GM19468 (cell line): ENCODE data around the gene BIN2.
"Not testable (repeated sequence)": the region's sequence is repeated elsewhere in the genome, so short reads cannot be mapped to it uniquely, and the experiment has no call there.

Experiments used
- ATAC-seq: cut with Tn5 transposase; IDR thresholded peaks from one replicate; pipeline ENCODE4 v1.9.1; 2021; ENCODE audit warnings: mild to moderate bottlenecking, moderate library complexity, moderate number of reproducible peaks; ENCODE audit not compliant: unreplicated experiment; ENCODE audit errors: extremely low read depth

Gene BIN2

DNA sequence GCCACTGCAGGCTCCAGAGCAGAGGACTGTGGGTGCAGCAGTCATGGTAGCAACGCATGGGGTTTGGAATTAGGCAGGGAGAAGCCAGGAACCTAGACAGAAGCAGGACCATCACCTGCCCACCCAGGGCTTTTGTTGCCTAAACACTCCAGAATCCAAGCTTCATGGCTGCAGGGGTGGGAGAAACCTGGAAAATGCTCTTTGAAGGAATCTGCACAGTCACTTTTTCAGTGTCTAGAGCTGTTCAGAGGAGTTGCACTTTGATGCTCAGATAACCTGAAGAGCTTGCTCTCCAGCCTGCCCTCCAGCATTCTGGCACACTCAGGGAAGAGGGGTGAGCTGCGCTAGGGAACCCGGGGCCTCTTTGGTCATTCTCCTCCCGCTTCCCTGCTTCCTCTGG, 24.1 kb upstream of the BIN2 start:
- ATAC-seq = no peak

DNA sequence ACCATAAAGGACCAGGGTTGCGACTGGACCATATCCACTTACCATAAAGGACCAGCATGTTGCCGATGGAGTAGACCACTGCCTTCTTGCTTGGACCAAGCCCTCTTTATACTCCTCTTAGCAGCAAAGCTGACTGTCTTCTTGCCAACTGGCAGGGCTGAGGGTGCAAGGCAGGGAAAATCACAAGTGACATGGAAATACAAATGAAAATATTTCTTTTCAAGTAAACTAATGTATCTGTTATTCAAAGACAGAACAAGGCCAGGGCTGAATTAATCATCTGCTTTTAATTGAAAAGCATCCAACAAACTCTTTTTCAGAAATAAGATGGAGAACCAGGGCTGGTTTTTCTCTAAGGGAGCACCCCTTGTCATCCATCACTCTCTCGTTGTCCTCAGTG, 22.6 kb upstream of the BIN2 start, which contains the start of gene CELA1:
TSS of gene CELA1 (minus strand) at position 99 of the 400 bp plus-strand sequence. CDS start at position 58, 41 bp downstream.
- no peak for ATAC-seq

DNA sequence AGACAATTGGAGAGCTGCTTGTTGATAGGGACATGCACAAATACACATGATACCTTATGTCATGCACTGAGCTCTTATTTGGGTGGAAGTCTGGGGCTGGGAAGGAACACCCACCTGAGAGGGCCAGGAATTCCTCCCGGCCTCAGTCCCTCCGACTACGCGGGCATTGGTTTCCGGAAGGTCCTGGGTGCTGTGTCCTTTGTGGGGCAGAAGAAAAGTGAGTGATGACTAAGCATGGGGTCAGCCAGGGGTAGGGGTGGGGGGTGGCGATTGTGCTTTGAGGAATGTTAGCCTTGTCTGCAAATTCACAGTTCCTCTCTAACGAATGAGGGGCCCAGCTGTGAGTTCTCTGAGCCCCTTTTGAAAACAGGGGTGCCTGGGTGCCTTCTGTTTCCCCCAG, 21.7 kb upstream of the BIN2 start:
- no peak for ATAC-seq

DNA sequence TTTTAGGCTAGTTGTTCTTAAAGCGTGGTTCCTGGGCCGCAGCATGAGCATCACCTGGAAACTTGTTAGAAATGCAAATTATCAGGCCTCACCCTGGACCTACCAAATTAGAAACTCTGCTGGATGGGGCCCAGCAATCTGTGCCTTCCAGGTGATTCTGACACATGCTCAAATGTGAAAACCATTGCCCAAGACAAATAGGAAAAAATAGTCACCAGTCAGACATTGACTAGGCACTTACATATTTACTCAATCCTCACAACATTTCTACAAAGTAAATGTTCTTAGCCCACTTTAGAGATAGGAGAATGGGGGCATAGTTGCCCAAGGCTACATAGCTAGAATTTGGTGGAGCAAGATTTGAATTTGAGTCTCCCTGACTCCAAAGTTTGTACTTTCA, 19.2 kb upstream of the BIN2 start:
- no peak for ATAC-seq

DNA sequence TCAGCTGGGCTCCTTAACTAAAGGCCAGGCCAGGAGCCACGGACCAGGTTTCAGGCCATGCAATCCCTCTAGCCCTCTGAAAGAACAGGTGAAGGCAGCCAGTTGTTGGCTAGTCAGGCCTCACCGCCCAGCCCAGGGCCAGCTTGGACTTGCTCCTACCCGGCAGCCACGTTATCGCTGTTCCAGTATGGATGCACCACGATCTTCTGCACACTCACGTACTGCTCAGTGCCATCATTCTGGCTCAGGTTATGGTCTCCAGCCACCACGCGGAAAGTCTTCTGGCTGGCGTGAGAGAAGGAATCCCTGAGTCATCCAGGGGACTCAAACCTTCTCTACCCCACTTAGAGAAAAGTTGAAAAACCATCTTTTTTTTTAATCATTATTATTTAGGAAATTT, 18.4 kb upstream of the BIN2 start:
- ATAC-seq = no peak

DNA sequence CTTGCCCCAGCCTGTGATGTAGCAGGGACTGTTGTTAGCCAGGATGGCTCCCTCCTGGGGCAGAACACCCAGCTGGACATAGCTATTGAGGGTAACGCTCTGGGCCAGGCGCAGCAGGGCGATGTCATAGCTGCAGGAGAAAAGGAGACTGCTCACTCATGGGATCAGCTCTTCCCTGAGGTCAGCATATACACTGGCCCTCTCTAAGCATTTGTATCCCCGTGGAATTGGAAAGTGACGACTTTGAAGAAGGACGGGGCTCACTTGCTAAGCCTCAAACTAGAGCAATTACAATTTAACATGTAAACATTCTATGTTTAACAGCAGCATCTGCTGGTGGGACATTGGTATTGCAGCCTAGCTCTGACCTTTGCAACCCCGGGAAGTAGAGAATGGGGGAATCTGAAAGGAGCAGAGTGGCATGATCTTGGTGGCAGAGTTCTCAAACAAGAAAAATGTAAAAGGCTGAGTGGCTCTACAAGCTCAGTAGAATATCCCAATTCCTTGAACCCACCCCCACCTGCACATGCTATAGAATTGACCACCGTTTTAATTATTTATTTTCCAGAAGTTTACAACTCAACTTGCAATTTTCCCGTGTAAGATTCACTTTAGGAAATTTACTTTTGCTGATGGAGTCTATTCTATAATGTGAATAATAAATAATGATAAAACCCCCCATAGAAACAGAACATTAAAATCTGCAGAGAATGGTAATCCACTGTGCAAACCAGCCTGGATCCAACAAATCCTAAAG, 17.5 kb upstream of the BIN2 start:
- no peak for ATAC-seq

DNA sequence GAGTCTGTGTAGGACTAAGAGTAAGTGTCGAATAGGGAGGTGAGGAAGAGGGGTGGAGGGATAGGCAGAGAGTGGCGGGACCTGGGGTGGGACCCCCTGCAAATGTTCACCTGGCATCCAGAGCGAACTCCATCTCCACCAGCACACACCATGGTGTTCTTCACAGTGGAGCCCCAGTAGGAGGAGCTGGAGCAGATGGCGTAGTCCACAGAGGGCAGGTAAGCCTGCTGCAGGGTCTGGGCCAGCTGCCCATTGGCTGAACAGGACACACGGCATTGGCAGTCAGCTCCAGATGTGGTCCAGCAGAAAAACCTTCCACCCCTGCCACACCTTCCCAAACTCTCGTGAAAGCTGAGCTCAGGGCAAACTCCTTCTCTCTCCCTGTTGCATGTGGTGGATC, 15.8 kb upstream of the BIN2 start:
- ATAC-seq = no peak

DNA sequence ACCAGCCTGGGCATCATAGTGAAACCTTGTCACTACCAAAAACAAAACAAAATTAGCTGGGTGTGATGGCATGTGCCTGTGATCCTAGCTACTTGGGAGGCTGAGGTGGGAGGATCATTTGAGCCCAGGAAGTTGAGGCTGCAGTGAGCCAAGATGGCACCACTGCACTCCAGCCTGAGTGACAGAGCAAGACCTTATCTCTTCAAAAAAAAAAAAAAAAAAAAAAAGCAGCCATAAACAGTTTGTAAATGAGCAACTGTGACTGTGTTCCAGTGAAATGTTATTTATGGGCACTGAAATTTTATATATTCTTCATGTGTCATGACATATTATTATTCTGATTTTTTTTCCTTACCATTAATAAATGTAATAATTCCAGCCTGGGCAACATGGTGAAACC, 13.4 kb upstream of the BIN2 start:
- ATAC-seq = not testable (repeated sequence)

DNA sequence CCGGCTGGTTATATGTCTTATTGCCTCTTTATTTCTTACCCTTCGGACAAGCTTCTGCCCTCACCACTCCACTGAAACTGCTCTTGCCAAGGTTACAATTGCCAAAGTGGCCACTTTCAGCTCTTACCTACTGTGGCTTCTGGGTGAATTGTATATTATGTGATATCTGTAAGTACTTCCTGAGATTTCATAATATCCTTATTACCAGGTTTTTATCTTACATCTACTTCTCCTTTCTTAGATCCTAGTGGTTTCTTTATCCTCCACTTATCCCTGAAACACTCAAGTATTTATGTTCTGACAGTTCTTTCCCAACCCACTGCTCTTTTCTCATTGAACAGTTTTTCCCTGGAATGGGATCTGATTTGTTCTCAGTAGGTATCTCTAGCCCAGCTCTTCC, 12.0 kb upstream of the BIN2 start:
- no peak for ATAC-seq

DNA sequence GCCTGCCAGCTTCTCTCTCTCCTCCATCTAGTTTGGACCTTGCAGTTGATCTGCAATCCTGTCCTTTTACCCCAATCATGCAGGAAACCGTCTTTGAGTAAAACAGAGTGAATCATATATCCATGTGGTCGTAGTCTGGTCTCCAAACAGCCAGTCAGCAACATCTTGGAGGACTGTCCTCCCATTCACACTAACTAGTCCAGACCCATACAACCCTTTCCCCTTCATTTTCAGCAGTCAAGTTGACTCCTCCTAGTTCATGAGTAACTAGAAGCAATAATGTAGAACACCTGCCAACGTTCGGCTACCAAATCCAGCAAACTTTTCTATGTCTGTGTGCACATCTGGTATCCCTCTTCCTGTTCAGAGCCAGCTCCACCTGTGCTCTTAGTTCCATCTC, 10.8 kb upstream of the BIN2 start:
- ATAC-seq = no peak

DNA sequence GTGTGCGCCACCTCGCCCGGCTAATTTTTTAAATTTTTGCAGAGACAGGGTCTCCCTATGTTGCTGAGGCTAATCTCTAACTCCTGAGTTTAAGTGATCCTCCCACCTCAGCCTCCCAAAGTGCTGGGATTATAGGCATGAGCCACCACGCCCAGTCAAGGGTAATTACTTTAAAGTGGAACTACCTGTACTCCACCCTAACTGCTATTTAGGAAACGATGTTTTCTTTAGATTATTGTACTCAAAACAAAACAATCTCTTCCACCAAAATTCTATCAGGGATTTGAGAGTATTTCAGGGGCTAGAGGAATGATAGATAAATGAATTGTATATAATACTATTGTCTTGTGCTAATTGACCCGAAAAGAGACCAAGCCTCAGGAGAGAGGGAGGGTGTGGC, 9.6 kb upstream of the BIN2 start:
- no peak for ATAC-seq

DNA sequence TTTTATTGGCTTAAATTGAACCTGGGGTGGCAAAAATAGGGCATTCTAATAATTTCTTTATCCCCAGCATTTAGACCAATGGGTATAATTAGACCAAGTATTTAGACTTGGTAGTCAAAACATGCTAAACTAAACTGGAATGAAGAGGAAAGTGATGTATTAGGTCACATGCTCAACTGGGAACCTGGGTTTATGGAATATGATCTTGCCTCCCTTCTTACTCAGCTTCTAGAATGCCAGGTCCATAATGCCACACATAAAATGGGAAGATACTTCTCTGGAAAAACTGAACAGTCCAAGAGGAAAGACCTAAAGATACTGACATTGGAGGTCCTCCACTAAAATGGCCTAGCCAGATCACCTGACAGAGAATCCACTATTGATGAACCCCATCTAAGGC, 6.2 kb upstream of the BIN2 start:
- ATAC-seq = no peak

DNA sequence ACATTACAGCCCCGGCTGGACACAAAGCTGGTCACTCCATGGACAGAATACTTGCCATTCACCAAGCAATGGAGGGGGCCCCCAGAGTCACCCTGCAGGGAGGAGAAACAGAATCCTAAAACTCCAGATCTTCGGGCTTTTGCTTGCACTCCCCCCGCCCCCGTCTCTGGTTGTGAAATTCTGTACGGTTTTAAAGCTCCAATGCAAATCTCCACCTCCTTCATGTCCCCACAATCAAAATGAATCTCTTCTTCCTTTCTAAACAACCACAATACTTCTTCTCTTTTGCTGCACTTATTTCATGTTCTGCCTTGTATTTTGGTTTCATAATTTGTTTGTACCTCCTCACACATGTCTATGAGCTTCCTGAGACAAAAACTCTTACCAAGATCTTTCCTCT, 5.8 kb upstream of the BIN2 start:
- no peak for ATAC-seq

DNA sequence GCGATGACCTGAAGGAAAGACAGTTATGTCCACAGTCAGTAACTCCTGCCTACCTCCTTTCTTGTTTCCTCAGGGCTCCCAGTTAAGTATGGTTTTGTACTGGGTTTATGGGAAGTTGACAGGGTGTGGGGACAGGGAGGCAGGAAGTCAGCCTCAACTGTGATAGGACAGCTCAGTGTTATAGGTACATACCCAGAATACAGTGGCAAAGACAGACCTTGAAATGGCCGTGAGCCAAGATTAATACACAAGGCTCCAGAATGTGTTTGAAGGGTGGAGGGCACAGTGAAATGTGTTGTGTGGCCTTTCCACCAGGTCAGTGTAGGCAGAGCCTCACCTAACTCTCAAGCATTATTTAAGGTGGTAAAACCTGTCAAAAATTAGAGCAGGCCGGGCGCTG, 4.6 kb upstream of the BIN2 start:
- ATAC-seq = no peak

DNA sequence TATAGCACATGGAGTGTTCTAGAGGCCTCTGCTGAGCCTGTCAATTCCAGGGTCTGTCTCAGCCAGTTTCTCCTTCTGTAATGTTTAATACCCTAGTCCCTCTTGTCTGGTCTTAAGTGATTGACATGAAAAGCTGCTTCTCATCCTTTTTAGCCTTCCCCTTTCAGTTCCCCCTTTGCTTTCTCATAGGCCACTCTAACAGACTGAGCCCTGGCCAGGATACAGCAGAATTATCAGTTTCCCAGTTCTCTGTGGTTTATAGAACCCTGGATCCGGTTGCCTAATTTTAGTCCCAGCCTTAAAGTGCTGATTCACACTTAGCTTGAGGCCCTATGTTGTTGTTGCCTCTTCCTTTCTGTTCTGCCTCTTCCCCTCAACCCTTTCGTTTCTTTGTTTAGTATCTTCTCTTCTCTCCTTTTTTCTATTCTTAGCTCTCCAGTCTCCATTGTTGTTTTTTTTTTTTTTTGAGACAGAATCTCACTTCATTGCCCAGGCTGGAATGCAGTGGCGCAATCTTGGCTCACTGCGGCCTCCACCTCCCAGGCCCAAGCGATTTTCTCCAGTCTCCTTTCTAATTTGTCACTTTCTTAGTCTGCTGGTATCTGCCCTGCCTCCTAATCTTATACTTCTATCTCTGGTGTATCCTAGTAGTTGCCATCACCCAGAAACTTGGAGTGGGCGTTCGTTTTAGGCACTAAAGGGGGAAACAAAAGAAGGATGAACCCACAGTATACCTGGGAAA, 2.9 kb upstream of the BIN2 start:
- ATAC-seq = peak; percentile 28

DNA sequence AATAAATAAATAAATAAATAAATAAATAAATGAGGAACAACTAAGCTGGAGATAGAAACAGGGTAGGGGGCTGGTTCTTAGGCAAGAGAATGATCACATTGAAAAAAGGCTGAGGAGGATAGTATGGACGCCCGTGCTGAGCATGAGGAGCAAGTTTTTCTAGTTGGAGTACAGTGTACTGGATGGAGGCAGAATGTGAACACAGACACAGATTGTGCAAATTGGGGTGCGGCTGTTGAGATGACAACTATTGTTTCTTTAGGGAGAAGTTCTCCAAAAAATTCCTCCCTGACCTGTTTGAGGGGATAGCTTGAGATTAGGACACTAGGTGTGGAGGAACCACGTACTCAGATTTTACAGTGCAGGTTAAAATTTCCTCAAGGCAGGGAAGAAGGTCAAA, 979 bp upstream of the BIN2 start:
- no peak for ATAC-seq

DNA sequence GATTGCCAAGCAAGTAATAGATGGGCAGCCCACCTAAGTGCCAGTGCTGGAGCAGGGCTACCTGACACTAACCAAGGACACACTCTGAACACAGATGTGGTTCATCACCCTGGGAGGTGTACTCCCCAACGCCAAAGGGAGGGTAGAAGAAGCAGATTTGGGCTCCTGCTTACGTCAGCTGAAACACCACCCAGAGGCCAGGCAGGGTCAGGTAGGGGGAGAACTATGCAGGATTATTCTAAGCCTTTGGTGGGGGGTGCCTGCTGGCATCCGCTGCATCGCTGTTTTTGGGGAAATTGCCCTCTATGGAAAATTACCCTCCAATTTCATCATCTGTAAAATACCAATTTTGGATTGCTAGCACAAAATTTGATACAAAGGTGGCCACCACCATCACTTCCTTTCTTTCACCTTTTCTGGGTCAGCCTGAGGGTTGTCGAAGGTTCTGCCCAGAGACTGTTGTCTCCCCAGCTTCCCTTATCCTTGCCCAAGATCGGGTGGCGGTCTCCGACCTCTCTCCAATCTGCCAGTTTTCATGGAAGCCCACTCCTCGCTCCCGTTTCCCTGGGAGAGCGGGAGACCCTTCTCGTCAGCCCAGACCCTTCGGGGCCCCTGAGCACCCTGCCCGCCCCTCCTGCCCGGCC, 535 bp downstream of the BIN2 start:
- no peak for ATAC-seq

DNA sequence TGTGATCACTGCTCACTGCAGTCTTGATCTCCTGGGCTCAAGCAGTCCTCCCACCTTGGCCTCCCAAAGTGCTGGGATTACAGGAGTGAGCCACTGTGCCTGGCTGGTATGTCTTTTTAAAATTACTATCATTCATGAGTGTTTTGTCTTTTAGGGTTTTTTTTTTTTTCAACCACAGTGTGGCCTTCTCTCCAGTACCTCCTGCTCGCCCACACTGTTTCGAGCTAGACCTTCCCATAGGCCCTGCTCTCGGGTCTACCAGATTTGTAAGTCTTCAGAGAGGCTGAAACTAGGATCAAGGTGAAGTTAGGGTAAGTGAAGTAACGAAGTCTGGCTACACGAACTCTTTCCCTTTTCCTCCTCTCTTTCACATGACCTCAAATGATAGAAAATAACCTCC, 1.5 kb downstream of the BIN2 start:
- no peak for ATAC-seq

DNA sequence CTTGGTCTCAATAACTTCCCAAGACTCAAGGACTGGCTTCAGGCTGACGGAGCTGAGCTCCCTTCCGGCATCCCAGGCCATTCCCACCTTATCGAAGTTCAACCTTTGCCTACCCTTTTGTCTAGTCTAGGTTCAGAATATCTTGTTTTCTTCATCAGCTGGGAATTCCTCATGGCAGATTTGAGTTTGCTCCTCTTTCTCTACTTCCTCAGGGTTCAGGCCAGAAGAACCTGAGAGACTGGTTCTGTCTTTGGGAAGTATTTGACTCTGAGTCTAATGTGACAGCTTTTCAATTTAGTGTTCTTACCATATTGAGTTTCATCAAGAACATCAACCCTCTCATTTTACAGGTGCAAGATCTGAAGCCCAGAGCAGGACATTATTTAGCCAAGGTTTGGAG, 2.1 kb downstream of the BIN2 start:
- no peak for ATAC-seq

DNA sequence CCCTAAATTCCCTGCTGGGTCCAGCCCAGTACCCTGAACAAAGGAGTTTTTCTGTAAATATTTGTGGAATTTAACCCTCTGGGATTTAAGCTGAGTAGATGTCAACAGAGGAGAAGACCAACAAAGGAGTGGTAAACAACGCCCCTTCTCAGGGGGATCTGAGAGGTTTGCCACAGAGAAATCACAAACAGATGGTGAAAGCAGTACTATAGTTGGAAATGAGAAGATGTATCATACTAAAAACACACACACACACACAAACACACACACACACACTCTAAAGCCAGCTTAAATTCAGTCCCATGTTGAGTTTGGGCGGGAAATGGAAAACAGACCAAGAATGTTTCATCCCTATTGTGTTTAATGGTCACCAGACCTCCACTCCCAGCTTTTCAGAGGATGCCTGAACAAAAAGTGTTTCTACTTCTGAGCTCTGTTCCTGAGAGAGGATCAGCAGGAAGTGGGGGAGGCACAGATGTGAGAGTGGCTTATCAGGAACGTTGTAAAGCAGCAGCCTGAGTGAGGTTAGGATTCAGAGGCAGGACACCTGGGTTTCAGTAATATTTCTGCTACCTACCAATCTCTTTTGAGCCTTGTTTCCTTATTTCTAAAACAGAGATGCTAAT, 3.2 kb downstream of the BIN2 start:
- no peak for ATAC-seq

DNA sequence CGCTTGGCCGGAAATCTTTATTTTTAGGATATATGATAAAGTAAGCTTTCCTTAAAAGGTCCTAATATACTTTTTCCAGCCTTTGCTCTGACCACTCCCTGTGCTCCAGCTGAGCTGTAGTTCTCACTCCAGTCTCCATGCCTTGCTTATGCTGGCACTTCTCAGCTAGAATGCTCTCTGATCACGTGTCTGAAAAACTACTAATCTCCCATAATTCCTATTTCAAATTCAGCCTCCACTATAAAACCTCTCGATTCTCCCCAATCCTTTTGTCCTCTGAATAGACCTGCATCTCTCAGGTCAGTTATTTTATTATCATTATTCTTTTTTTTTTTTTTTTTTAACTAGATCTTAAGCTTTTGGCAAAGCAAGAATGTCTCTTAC, 3.7 kb downstream of the BIN2 start:
- no peak for ATAC-seq
